GM21717 (cell line): ENCODE data around the gene MTCL3.
"Not testable (repeated sequence)": the region's sequence is repeated elsewhere in the genome, so short reads cannot be mapped to it uniquely, and the experiment has no call there.

Experiments used
- ATAC-seq: cut with Tn5 transposase; IDR thresholded peaks from one replicate; pipeline ENCODE4 v1.9.1; 2021; ENCODE audit warnings: mild to moderate bottlenecking, moderate library complexity; ENCODE audit not compliant: unreplicated experiment

MTCL3 gene

DNA sequence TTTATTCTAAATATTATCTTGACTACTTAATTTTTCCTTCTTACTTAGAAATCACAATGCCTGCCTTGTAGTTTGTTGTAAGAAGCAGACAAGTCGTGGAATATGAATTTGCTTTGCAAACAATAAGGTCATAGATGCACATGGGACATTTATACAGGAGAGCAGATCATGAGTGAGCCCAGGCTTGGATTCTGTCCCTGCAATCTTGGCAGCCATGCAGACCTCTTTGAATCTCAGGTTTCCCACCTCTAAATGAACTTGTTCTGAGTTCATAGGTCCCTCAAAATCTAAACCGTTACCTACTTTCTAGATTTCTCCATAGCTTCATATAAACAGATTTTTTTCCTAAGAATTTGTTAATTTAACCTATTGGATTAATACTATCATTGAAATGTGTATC, 79.4 kb downstream of the MTCL3 start:
- ATAC-seq = no peak

DNA sequence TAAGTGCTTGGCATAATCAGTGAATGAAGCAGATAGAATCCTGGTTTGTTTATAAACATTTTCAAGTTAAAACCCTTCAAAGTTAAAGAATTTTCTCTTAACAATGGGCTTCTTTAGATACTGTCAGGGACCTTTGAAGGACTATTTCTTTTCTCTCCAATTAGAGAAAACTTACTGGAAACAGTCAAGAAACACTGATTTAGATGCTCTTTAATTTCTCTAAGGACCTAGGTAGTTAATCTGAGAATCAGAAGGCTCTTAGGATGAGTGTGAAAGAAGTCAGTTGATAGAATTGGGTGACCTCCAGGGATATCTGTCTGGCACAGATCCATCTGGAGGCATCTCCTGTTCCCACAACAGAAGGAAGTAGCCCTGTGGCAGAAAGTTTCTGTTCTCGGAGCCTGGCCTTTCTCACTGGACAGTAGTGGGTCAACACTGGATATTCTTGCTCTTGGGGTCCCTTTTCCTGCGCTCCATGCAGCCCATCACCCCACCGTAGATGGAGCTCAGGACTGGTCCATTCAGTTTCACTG, 82.5 kb downstream of the MTCL3 start:
- ATAC-seq = no peak

DNA sequence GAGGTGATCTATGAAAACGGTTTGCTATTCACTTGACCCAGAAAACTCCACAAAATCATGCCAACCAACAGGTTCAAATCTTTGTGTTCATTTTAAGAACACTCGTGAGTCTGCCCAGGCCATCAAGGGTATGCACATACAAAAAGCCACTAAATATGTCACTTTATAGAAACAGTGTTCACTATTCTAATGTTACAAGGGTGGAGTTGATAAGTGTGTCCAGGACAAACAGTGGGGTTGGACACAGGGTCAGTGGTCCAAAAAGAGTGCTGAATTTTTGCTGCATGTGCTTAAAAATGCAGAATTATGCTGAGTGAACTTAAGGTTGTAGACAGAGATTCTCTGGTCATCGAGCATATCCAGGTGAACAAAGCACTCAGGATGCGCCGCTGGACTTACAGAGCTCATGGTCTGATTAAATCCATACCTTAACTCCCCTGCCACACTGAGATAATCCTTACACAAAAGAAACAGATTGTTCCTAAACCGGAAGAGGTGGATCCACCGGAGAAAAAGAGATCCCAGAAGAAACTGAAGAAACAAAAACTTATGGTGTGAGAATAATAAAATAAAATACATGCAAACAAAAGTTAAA, 83.4 kb downstream of the MTCL3 start:
- no peak for ATAC-seq

DNA sequence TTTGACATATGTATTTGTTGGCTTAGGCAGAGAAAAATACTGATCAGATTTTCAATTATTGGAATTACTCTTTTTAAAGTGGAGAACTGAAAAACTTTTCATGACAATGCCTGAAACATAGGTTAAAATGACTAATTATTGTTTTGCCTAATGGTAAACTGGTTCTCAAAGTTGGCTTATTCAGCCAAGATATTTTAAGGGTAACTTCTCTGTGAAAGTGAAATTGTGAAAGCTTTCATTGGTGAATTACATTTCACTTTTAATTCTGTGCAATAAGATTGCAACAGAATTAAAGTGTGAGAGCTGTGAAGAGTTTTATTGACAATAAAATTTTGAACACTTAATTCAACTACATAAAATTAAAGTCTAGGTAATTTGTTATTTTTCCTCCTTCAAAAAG, 84.5 kb downstream of the MTCL3 start:
- no peak for ATAC-seq

DNA sequence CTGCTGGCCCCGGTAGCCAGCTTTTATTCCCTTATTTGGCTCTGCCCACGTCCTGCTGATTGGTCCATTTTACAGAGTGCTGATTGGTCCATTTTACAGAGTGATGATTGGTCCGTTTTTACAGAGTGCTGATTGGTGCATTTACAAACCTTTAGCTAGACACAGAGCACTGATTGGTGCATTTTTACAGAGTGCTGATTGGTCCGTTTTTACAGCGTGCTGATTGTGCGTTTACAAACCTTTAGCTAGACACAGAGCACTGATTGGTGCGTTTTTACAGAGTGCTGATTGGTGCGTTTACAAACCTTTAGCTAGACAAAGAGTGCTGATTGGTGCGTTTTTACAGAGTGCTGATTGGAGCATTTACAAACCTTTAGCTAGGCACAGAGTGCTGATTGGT, 90.6 kb downstream of the MTCL3 start:
- ATAC-seq = not testable (repeated sequence)

DNA sequence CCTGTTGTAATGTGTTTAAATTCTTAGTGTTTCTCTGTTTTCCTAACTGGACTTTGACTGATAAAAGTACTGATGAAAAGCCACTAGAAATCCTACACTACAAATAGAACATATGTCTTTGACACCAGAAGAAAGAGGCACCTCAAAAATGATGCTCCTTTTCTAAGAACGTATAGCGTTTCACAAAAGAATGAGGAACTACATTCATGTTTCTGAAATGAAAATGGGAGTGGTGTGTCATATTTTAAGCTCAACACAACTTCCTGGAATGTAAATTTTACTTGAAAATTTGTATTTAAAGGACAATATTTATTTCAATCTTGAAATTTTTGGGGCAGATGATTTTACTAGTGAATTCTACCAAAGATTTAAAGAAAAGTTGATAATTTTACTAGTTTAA, 95.2 kb downstream of the MTCL3 start:
- ATAC-seq = no peak
